K562 (cell line): ENCODE data around the gene GUCY2D. TPM values are rescaled to one million over a fixed set of nuclear protein-coding genes. Genes with fewer than 3 reads are reported as not detected.

Experiments used
- ATAC-seq: fragments of 200-7000 bp; cut with Tn5 transposase; 3 replicates; pipeline ENCODE4 v1.9.1; 2020; ENCODE audit warnings: moderate library complexity
- BruUV-seq: library from RNA; stranded (reverse); fragments of 400-500 nt; replicated peaks from 2 replicates; lab custom pipeline; 2021; lab: Mats Ljungman, UMichigan
- CTCF ChIA-PET: fragments of 300-600 bp; formaldehyde crosslinking; extraction: SDS; loops from one replicate; lab custom pipeline; 2021; ENCODE audit warnings: low intra/inter-chr PET ratio; lab: Yijun Ruan, JAX
- POLR2A ChIA-PET: fragments of 300-600, 350-650 bp; sonication (Branson Sonifier 250); formaldehyde crosslinking; extraction: SDS; loops from one replicate; lab custom pipeline; 2021; ENCODE audit warnings: antibody characterized with exemption, inconsistent platforms; lab: Yijun Ruan, JAX
- DNase-seq, 4 experiments: peaks; one replicate each; pipeline versions ENCODE4 v3.0.0 to v3.0.0-alpha.2; 2011 to 2018; ENCODE audit warnings: low spot score in 3 of 4, mixed read lengths in 3 of 4; ENCODE audit errors: extremely low read depth in 1 of 4
- FAIRE-seq: peaks from 2 replicates; lab custom pipeline; 2011; peaks lifted over from hg19 to GRCh38; lab: Jason Lieb, UNC
- H2AFZ ChIP-seq: 2 replicates; pipeline ENCODE4 v1.6.0; 2011; ENCODE audit warnings: low read depth, low read length, control low read depth, inconsistent platforms
- H3K27ac ChIP-seq: fragments of 200-600 bp; 3 replicates; pipeline ENCODE4 v1.8.0; 2011; ENCODE audit warnings: low read depth, mild to moderate bottlenecking, control low read depth, inconsistent platforms, low read length, moderate library complexity, mixed read lengths; ENCODE audit errors: extremely low read depth
- H3K27me3 ChIP-seq, 2 experiments: fragments of 300-600 bp in 1 of 2; 2 replicates in 1 of 2; 3 replicates in 1 of 2; pipeline versions ENCODE4 v1.6.0 to v1.8.0; 2011; ENCODE audit warnings: inconsistent platforms in 2 of 2, low read length in 2 of 2, mild to moderate bottlenecking in 1 of 2, mixed read lengths in 1 of 2, moderate library complexity in 1 of 2; ENCODE audit not compliant: control insufficient read depth in 2 of 2, insufficient read depth in 2 of 2
- H3K36me3 ChIP-seq: fragments of 300-600 bp; 3 replicates; pipeline ENCODE4 v1.8.0; 2011; ENCODE audit warnings: mild to moderate bottlenecking, low read length, inconsistent platforms; ENCODE audit not compliant: control insufficient read depth, insufficient read depth
- H3K4me1 ChIP-seq, 2 experiments: fragments of 200-600 bp in 1 of 2; replicated peaks in 1 of 2; 2 replicates in 1 of 2; 3 replicates in 1 of 2; pipeline versions ENCODE4 v1.5.1 to v1.8.0; 2011; ENCODE audit warnings: inconsistent platforms in 2 of 2, low read length in 2 of 2, mild to moderate bottlenecking in 1 of 2, mixed read lengths in 1 of 2, moderate library complexity in 1 of 2; ENCODE audit not compliant: control insufficient read depth in 2 of 2, insufficient read depth in 2 of 2
- H3K4me2 ChIP-seq: 2 replicates; pipeline ENCODE4 v1.6.1; 2011; ENCODE audit warnings: low read length, control low read depth, inconsistent platforms, mixed read lengths; ENCODE audit not compliant: insufficient read depth
- H3K4me3 ChIP-seq: fragments of 200-600 bp; sonication (generic), shearing (Covaris generic); 2 replicates; pipeline ENCODE4 v1.5.1; 2016; ENCODE audit warnings: control low read depth, inconsistent platforms
- H3K79me2 ChIP-seq: fragments of 200-600 bp; 3 replicates; pipeline ENCODE4 v1.8.0; 2011; ENCODE audit warnings: low read length, inconsistent platforms; ENCODE audit not compliant: control insufficient read depth, insufficient read depth
- H3K9ac ChIP-seq, 2 experiments: 2 replicates each; pipeline versions ENCODE4 v1.6.0 to v1.6.1; 2011; ENCODE audit warnings: low read depth in 2 of 2, low read length in 2 of 2, control low read depth in 1 of 2, inconsistent platforms in 1 of 2, mild to moderate bottlenecking in 1 of 2, mixed read lengths in 1 of 2; ENCODE audit not compliant: insufficient read depth in 1 of 2
- H3K9me1 ChIP-seq: one replicate; pipeline ENCODE4 v1.6.0; 2011; ENCODE audit warnings: inconsistent platforms, mild to moderate bottlenecking, low read length, moderate library complexity; ENCODE audit not compliant: control insufficient read depth, insufficient read depth
- H3K9me3 ChIP-seq: replicated peaks from 2 replicates; pipeline ENCODE4 v1.5.1; 2011; ENCODE audit warnings: low read depth, low read length, inconsistent platforms; ENCODE audit not compliant: control insufficient read depth, insufficient read depth
- H4K20me1 ChIP-seq: replicated peaks from 2 replicates; pipeline ENCODE4 v1.6.1; 2011; ENCODE audit warnings: low read length, inconsistent platforms, mixed read lengths; ENCODE audit not compliant: control insufficient read depth, insufficient read depth
- ADNP ChIP-seq: fragments of 200-800 bp; sonication (Bioruptor generic); IDR thresholded peaks from 2 replicates; pipeline ENCODE4 v1.6.1; 2016; ENCODE audit warnings: missing genetic modification characterization, missing compliant biosample characterization
- CBX5 ChIP-seq: IDR thresholded peaks from 2 replicates; pipeline ENCODE4 v1.6.1; 2014; ENCODE audit warnings: low read depth, borderline replicate concordance
- MGA ChIP-seq: fragments of 450-650 bp; IDR thresholded peaks from 2 replicates; pipeline ENCODE4 v1.6.1; 2016; ENCODE audit warnings: mild to moderate bottlenecking, moderate library complexity
- NFE2L1 ChIP-seq: fragments of 450-650 bp; IDR thresholded peaks from 2 replicates; pipeline ENCODE4 v1.6.1; 2016; ENCODE audit warnings: missing genetic modification characterization, low read depth, mild to moderate bottlenecking, missing compliant biosample characterization, moderate library complexity, borderline replicate concordance
- POLR3G ChIP-seq: IDR thresholded peaks from 2 replicates; pipeline ENCODE4 v1.6.1; 2011; ENCODE audit not compliant: insufficient read length, insufficient replicate concordance; ENCODE audit errors: extremely low read depth
- SP2 ChIP-seq: IDR thresholded peaks from 2 replicates; pipeline ENCODE4 v1.6.1; 2011; ENCODE audit warnings: mild to moderate bottlenecking, low read depth, low read length, moderate library complexity; ENCODE audit not compliant: poor library complexity, severe bottlenecking; ENCODE audit errors: extremely low read depth
- SREBF2 ChIP-seq: sonication (generic); formaldehyde crosslinking; IDR thresholded peaks from 2 replicates; pipeline ENCODE4 v1.4.0; 2020; ENCODE audit warnings: mild to moderate bottlenecking, missing genetic modification reagents
- ZNF212 ChIP-seq: fragments of 450-650 bp; formaldehyde crosslinking; IDR thresholded peaks from 2 replicates; pipeline ENCODE4 v1.4.0; 2020; ENCODE audit warnings: mild to moderate bottlenecking
- WGBS: fragments of 100-300 bp; shearing (Covaris generic); methylation state at CpG from one replicate; pipeline ENCODE4 v1.1.6; 2016; ENCODE audit warnings: low coverage, mixed read lengths; ENCODE audit not compliant: insufficient coverage; ENCODE audit errors: missing lambda C conversion rate; 5-methylcytosine and 5-hydroxymethylcytosine counted together
- in situ Hi-C: fragments of 300-500 bp; cut with MboI; formaldehyde crosslinking; loops from 4 replicates; pipeline ENCODE4 v1.15.0; 2018; ENCODE audit warnings: inconsistent platforms, mixed read lengths
- intact Hi-C: fragments of 100-400 bp; cut with micrococcal nuclease; formaldehyde crosslinking; loops from 2 replicates; pipeline ENCODE4 v1.14.2; 2022
- polyA plus RNA-seq, 8 experiments: library from polyadenylated mRNA; depleted of rRNA in 4 of 8; stranded (reverse) in 5 of 8; unstranded in 3 of 8; fragments of >200 nt; fragmentation: Nextera tagmentation in 2 of 8; fragmentation: Illumina TruSeq in 1 of 8; extraction: Ambion mirVana in 2 of 8; extraction: Trizol in 1 of 8; gene quantifications; 2 replicates each; pipeline versions ENCODE4 v1.2.1 to v1.2.3, GENCODE V29; 2011 to 2014; ENCODE audit warnings: inconsistent platforms in 1 of 8, missing spikeins in 1 of 8
- total RNA-seq, 7 experiments: library from RNA; depleted of rRNA in 6 of 7; stranded (reverse); fragments of >200 nt in 6 of 7; fragmentation: Illumina TruSeq in 2 of 7; extraction: Trizol in 2 of 7; gene quantifications; 2 replicates each; pipeline versions ENCODE4 v1.2.1 to v1.2.3, GENCODE V29; 2011 to 2021; ENCODE audit warnings: low replicate concordance in 1 of 7

The GUCY2D gene
- total and polyA plus RNA-seq, 9 of the 15 experiments (the other 6 are each of a cell fraction or from before 2014, with no cell fraction given) = 0.05 TPM; not detected in 8

GRCh38 chr17:8056976-8057625 lies 54.7 kb downstream of the GUCY2D start:
- no peak for ATAC-seq
- no peaks in the 10 kb centered on the region; a peak in 2 of 5 replicates for H3K4me1 ChIP-seq
- no peak for TF ChIP-seq MGA
- no peak for TF ChIP-seq ADNP (tag)
- TF ChIP-seq ZNF212 (CRISPR knock-in tag) = no peak
- no peak for TF ChIP-seq CBX5
- TF ChIP-seq SP2 = no peak
- no peak for TF ChIP-seq NFE2L1 (tag)
- no peak for TF ChIP-seq POLR3G
- TF ChIP-seq SREBF2 (CRISPR knock-in tag) = no peak
- H3K4me3 ChIP-seq = no peak overlapping the region
- H4K20me1 ChIP-seq = no peaks in the 10 kb centered on the region
- H2AFZ ChIP-seq = peak overlapping the region; percentile 87
- CTCF ChIA-PET = interaction anchor here (0.6 to 3.4 kb wide), 4 partner anchors 40 to 314 kb away, joined by 4 to 17 read pairs (median 12); no protein-coding TSS in a partner anchor
- DNase-seq = no peak
- no peak overlapping the region for H3K27ac ChIP-seq
- H3K79me2 ChIP-seq = no peaks in the 10 kb centered on the region
- POLR2A ChIA-PET = interaction anchor here (0.7 to 1.3 kb wide), 4 partner anchors 144 to 370 kb away, joined by 4 to 5 read pairs (median 4); partner anchors contain the start of gene TP53
- no peak overlapping the region for H3K9ac ChIP-seq
- peaks cover 0 to 7% of the 10 kb centered on the region in 2 experiments; a peak in 2 of 5 replicates for H3K27me3 ChIP-seq
- no peaks in the 10 kb centered on the region for H3K9me1 ChIP-seq
- no TSS peak for BruUV-seq
- H3K9me3 ChIP-seq = no peaks in the 10 kb centered on the region
- H3K4me2 ChIP-seq = peak overlapping the region; percentile 27; the same call in 1 of the 2 replicates
- FAIRE-seq = no peak
- no peaks in the 10 kb centered on the region for H3K36me3 ChIP-seq
- WGBS = 49% methylated on average over 12 of the region's 17 CpGs
- in situ Hi-C loops = loop anchor here (5.0 to 25.0 kb wide), 3 partner anchors 145 to 930 kb away; partner anchors contain the start of gene MFSD6L
- intact Hi-C loops = loop anchor here (1.0 to 10.0 kb wide), 4 partner anchors 41 to 314 kb away; no protein-coding TSS in a partner anchor
